ENCODE results near the gene ATP1A3. TPM values are rescaled to one million over a fixed set of nuclear protein-coding genes. Genes with fewer than 3 reads are reported as not detected.

The ATP1A3 gene
- total and polyA plus RNA-seq, 2 experiments from 2014 or later: 6.1 to 8.1 TPM

DNA sequence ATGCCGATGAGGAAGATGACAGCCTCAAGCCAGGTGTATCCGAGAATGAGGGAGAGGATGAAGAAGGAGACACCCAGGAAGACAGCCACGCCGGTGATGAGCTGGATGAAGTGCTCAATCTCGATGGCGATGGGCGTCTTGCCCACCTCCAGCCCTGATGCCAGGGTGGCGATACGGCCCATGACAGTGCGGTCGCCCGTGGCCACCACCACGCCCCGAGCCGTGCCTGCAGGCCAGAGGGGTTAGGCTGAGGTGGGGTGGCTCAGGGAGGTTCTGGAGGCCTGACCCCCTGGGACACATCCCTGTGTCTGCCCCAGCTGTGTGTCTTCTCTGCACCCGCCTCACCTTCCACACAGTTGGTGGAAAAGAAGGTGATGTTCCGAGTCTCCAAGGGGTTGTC is 9.1 kb downstream of the ATP1A3 start:
- Histone ChIP-seq H3K36me3 (no peaks in the 10 kb centered on the region), H3K4me3 (no peak overlapping the region), H3K9me3 (ENCODE audit: low read depth) (no peaks in the 10 kb centered on the region), H3K4me1 (ENCODE audit: low read depth) (no peaks in the 10 kb centered on the region), H3K27ac (no peak overlapping the region), H3K27me3 (no peaks in the 10 kb centered on the region)
- DNase-seq (ENCODE audit: low read depth in 1 of 2, low spot score in 1 of 2): no peak
- TF ChIP-seq, protein P1, sequence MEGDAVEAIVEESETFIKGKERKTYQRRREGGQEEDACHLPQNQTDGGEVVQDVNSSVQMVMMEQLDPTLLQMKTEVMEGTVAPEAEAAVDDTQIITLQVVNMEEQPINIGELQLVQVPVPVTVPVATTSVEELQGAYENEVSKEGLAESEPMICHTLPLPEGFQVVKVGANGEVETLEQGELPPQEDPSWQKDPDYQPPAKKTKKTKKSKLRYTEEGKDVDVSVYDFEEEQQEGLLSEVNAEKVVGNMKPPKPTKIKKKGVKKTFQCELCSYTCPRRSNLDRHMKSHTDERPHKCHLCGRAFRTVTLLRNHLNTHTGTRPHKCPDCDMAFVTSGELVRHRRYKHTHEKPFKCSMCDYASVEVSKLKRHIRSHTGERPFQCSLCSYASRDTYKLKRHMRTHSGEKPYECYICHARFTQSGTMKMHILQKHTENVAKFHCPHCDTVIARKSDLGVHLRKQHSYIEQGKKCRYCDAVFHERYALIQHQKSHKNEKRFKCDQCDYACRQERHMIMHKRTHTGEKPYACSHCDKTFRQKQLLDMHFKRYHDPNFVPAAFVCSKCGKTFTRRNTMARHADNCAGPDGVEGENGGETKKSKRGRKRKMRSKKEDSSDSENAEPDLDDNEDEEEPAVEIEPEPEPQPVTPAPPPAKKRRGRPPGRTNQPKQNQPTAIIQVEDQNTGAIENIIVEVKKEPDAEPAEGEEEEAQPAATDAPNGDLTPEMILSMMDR (IDR thresholded peaks at IDR 0.05; ENCODE audit: low read depth, low read length): no peak

DNA sequence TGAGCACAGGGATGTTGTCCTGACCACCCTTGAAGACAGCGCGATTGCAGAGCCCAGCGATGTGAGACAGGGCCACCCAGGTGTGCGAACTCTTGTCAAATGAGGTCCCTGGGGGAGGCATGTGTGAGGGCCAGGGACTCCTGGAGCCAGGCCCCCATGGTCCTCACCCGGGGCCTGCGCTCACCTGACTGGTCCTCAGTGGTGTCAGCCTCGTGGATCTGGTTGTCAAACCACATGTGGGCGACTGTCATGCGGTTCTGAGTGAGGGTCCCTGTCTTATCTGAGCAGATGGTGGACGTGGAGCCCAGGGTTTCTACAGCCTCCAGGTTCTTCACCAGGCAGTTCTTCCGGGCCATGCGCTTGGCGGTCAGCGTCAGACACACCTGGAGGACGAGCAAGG is 12.3 kb downstream of the ATP1A3 start:
- no peak for DNase-seq (ENCODE audit: low read depth in 1 of 2, low spot score in 1 of 2)
- H3K4me3 ChIP-seq: no peak overlapping the region
- no peaks in the 10 kb centered on the region for H3K4me1 ChIP-seq (ENCODE audit: low read depth)
- H3K27ac ChIP-seq: no peak overlapping the region
- H3K36me3 ChIP-seq: no peaks in the 10 kb centered on the region
- TF ChIP-seq, protein P1 (IDR thresholded peaks at IDR 0.05; ENCODE audit: low read depth, low read length): no peak
- no peaks in the 10 kb centered on the region for H3K27me3 ChIP-seq
- no peaks in the 10 kb centered on the region for H3K9me3 ChIP-seq (ENCODE audit: low read depth)

DNA sequence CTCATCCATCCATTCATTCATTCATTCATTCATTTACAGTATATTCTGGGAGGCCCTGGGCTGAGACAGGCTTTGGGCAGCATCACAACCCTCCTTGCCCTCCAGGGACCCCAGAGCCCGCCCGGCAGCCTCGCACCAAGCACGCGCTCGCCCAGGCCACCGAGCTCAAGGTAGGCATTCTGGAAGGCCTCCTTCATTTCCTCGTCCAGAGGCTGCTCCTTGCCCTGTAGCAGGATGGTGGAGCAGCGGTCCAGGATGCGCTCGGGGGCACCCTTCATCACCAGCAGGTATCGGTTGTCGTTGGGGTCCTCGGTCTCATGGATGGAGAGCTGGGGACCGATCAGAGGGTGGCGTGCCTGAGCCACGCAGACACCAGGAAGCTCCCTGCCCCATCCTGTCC is 15.6 kb downstream of the ATP1A3 start:
- Histone ChIP-seq H3K4me3 (no peak overlapping the region), H3K27me3 (no peaks in the 10 kb centered on the region), H3K4me1 (ENCODE audit: low read depth) (no peaks in the 10 kb centered on the region), H3K36me3 (no peaks in the 10 kb centered on the region), H3K9me3 (ENCODE audit: low read depth) (no peaks in the 10 kb centered on the region), H3K27ac (no peak overlapping the region)
- no peak for DNase-seq (ENCODE audit: low read depth in 1 of 2, low spot score in 1 of 2)
- TF ChIP-seq, protein P1 (IDR thresholded peaks at IDR 0.05; ENCODE audit: low read depth, low read length): no peak

DNA sequence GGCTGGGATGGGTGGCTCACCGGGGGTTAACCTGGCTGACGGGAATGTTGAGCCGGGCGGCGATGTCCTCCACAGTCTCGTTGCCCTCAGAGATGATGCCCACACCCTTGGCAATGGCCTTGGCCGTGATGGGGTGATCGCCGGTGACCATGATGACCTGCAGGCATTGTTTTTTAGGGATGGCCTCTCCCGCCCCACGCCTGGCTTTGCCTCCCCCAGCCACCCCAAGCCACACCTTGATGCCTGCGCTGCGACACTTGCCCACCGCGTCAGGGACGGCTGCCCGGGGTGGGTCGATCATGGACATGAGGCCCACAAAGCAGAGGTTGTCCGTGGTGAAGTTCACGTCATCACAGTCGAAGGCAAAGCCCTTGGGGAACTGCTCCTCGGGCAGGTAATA is 16.1 kb downstream of the ATP1A3 start:
- DNase-seq (ENCODE audit: low read depth in 1 of 2, low spot score in 1 of 2): no peak
- H3K4me1 ChIP-seq (ENCODE audit: low read depth): no peaks in the 10 kb centered on the region
- H3K4me3 ChIP-seq: no peak overlapping the region
- no peaks in the 10 kb centered on the region for H3K27me3 ChIP-seq
- H3K9me3 ChIP-seq (ENCODE audit: low read depth): no peaks in the 10 kb centered on the region
- H3K27ac ChIP-seq: no peak overlapping the region
- H3K36me3 ChIP-seq: no peaks in the 10 kb centered on the region
- TF ChIP-seq, protein P1 (IDR thresholded peaks at IDR 0.05; ENCODE audit: low read depth, low read length): no peak

DNA sequence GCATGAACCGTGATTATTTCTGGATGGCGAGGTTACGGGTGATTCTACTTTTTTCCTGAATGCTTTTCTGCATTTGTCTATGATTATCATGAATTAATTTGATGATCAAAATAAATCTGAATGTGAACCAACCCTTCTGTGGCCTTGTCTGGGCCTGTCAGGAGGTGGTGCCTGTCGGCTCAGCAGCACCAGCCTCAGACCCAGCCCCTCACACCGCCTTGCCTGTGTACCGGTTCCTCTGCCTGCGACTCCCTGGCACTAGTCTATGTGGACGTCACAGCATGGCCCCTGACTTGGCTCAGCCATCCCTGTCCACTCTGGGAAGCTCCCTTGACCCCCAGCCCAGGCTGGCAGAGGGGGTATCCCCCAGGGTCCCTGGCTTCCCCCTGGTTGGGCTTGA is 19.4 kb downstream of the ATP1A3 start:
- Histone ChIP-seq H3K36me3 (no peaks in the 10 kb centered on the region), H3K4me1 (ENCODE audit: low read depth) (no peaks in the 10 kb centered on the region), H3K27ac (no peak overlapping the region), H3K4me3 (no peak overlapping the region), H3K9me3 (ENCODE audit: low read depth) (no peaks in the 10 kb centered on the region), H3K27me3 (no peaks in the 10 kb centered on the region)
- DNase-seq (ENCODE audit: low read depth in 1 of 2, low spot score in 1 of 2): no peak
- TF ChIP-seq, protein P1 (IDR thresholded peaks at IDR 0.05; ENCODE audit: low read depth, low read length): no peak

DNA sequence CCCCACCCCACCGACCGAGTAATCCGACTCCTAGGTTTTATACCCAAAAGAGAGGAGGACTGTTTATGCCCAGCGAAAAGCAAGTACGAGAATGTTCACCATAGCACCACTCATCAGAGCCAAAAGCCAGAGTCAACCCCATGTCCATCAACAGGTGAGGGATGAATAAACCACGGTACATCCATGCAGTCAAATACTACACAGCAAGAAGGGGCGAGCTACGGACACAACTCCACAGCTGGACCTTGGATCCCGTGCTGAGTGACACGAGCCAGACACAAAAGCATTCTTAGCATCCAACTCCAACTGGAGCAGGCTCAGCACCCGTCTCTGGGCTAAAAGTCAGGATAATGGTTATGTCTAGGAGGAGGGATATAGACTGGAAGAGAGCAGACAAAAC is 22.7 kb downstream of the ATP1A3 start:
- Histone ChIP-seq H3K27me3 (no peaks in the 10 kb centered on the region), H3K4me3 (no peak overlapping the region), H3K9me3 (ENCODE audit: low read depth) (no peaks in the 10 kb centered on the region), H3K36me3 (no peaks in the 10 kb centered on the region), H3K4me1 (ENCODE audit: low read depth) (no peaks in the 10 kb centered on the region), H3K27ac (no peak overlapping the region)
- DNase-seq (ENCODE audit: low read depth in 1 of 2, low spot score in 1 of 2): no peak
- TF ChIP-seq, protein P1 (IDR thresholded peaks at IDR 0.05; ENCODE audit: low read depth, low read length): no peak

All from cardiac muscle cell (in vitro differentiated cells and primary cell).